ENCODE data around the gene RAPGEF4. TPM values are rescaled to one million over a fixed set of nuclear protein-coding genes. Genes with fewer than 3 reads are reported as not detected.

The RAPGEF4 gene
- total RNA-seq, 1 donor = 0.36 TPM

DNA sequence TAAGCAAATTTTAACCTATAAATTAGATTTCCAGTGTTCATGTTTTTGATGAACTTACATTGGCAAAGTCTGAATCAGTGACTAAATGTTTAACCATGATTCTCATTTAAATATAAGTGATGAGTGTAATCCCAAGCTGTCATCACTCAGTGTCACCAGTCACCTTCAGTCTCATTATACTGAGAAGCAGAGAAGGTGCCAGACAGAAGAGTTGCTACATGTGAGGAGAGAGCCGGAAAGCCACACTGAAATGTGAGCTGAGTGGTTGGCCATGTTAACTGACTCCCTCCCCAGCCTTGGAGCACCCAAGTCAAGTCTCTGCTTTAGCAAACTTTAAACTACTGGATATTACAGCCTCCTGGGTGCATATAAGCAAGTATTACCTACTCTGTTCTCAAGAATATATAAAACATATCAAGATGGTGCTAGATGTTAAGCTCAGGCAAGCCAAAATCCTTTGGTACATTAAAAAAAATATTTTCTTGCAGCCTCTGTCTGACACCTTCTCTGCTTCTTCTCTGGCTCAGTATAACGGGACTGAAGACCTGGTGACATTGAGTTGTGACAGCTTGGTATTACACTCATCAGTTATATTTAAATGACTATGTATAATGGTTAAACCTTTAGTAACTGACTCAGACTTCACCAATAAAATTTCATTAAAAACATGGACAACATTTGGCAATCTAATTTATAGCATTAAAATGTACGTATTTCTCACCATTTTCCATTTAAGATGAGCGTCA is 264.2 kb downstream of the RAPGEF4 start:
- no peak overlapping the region for H3K27ac ChIP-seq (ENCODE audit: low read depth, low read length)
- H4K20me1 ChIP-seq (ENCODE audit: insufficient read depth, low read length) = no peaks in the 10 kb centered on the region
- no peak overlapping the region for H3K4me2 ChIP-seq (ENCODE audit: insufficient read depth, low read length)
- DNase-seq (ENCODE audit: insufficient read length, low spot score, missing footprints) = no peak
- no peaks in the 10 kb centered on the region for H3K79me2 ChIP-seq (ENCODE audit: insufficient read depth, low read length)
- no peaks in the 10 kb centered on the region for H3K36me3 ChIP-seq (ENCODE audit: insufficient read depth, low read length)
- no peak for TF ChIP-seq CTCF (IDR thresholded peaks at IDR 0.05; ENCODE audit: extremely low read depth, low read depth, low read length)
- H3K4me3 ChIP-seq (ENCODE audit: insufficient read depth, low read length) = no peak overlapping the region
- H3K4me1 ChIP-seq (ENCODE audit: insufficient read depth, low read length) = peaks cover 19% of the 10 kb centered on the region
- no peak overlapping the region for H2AFZ ChIP-seq (ENCODE audit: low read length)
- H3K27me3 ChIP-seq (ENCODE audit: insufficient read depth, low read length) = no peaks in the 10 kb centered on the region
- no peaks in the 10 kb centered on the region for H3K9me3 ChIP-seq (ENCODE audit: low read depth, low read length)

- no peak for TF ChIP-seq CTCF (IDR thresholded peaks at IDR 0.05; ENCODE audit: extremely low read depth, low read depth, low read length)
- no peak overlapping the region for H2AFZ ChIP-seq (ENCODE audit: low read length)
- DNase-seq (ENCODE audit: insufficient read length, low spot score, missing footprints) = no peak
- H3K36me3 ChIP-seq (ENCODE audit: insufficient read depth, low read length) = no peaks in the 10 kb centered on the region
- peaks cover 5% of the 10 kb centered on the region for H3K4me1 ChIP-seq (ENCODE audit: insufficient read depth, low read length)
- H3K27ac ChIP-seq (ENCODE audit: low read depth, low read length) = no peak overlapping the region
- no peaks in the 10 kb centered on the region for H4K20me1 ChIP-seq (ENCODE audit: insufficient read depth, low read length)
- no peak overlapping the region for H3K4me2 ChIP-seq (ENCODE audit: insufficient read depth, low read length)
- H3K4me3 ChIP-seq (ENCODE audit: insufficient read depth, low read length) = no peak overlapping the region
- no peaks in the 10 kb centered on the region for H3K9me3 ChIP-seq (ENCODE audit: low read depth, low read length)
- no peaks in the 10 kb centered on the region for H3K79me2 ChIP-seq (ENCODE audit: insufficient read depth, low read length)
- H3K27me3 ChIP-seq (ENCODE audit: insufficient read depth, low read length) = no peaks in the 10 kb centered on the region
Measured at GRCh38 chr2:173001664-173002604, 266.3 kb downstream of the RAPGEF4 start.

DNA sequence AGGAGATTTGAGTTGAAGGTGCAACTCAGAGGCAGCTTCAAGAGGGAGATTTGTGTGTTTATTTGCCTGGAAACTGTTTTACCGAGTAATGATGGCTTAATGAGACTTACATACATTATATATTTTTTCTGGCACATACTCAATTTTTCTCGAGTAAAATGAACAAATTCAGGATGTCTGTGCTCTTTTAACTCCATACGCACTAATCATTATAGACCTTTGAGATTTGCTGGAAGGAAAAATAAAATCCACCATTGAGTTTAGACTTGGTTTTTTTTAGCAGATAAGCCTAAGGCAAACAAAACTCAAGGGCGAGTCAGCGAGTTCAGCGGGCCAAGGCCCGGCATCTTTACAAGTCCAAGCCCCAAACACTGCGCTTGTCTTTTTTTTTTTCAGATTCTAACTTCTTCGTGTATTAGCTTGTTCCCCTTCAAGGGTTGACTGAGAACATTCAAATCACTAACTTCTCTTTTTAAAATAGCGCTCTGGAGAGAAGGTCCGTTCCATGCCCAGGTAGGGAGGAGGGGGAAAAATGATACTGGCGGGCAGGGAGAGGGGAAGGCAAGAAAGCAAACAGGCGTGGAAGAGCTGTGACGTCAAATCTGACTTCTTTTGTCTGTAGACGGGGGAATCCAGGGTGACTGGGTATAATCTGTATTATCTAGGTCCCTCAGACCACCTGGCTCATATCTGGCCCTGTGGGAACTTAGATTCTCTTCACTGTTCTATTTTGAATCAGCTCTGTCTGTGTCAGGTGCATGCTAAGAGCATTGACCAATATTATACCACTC is 267.3 kb downstream of the RAPGEF4 start:
- H3K36me3 ChIP-seq (ENCODE audit: insufficient read depth, low read length) = no peaks in the 10 kb centered on the region
- DNase-seq (ENCODE audit: insufficient read length, low spot score, missing footprints) = no peak
- no peak overlapping the region for H2AFZ ChIP-seq (ENCODE audit: low read length)
- no peak overlapping the region for H3K4me3 ChIP-seq (ENCODE audit: insufficient read depth, low read length)
- H3K4me1 ChIP-seq (ENCODE audit: insufficient read depth, low read length) = peaks cover 2% of the 10 kb centered on the region
- no peak for TF ChIP-seq CTCF (IDR thresholded peaks at IDR 0.05; ENCODE audit: extremely low read depth, low read depth, low read length)
- no peak overlapping the region for H3K27ac ChIP-seq (ENCODE audit: low read depth, low read length)
- no peaks in the 10 kb centered on the region for H3K79me2 ChIP-seq (ENCODE audit: insufficient read depth, low read length)
- no peak overlapping the region for H3K4me2 ChIP-seq (ENCODE audit: insufficient read depth, low read length)
- no peaks in the 10 kb centered on the region for H3K27me3 ChIP-seq (ENCODE audit: insufficient read depth, low read length)
- H4K20me1 ChIP-seq (ENCODE audit: insufficient read depth, low read length) = no peaks in the 10 kb centered on the region
- H3K9me3 ChIP-seq (ENCODE audit: low read depth, low read length) = no peaks in the 10 kb centered on the region
